ENCODE results near the gene UVSSA.

The UVSSA gene

DNA sequence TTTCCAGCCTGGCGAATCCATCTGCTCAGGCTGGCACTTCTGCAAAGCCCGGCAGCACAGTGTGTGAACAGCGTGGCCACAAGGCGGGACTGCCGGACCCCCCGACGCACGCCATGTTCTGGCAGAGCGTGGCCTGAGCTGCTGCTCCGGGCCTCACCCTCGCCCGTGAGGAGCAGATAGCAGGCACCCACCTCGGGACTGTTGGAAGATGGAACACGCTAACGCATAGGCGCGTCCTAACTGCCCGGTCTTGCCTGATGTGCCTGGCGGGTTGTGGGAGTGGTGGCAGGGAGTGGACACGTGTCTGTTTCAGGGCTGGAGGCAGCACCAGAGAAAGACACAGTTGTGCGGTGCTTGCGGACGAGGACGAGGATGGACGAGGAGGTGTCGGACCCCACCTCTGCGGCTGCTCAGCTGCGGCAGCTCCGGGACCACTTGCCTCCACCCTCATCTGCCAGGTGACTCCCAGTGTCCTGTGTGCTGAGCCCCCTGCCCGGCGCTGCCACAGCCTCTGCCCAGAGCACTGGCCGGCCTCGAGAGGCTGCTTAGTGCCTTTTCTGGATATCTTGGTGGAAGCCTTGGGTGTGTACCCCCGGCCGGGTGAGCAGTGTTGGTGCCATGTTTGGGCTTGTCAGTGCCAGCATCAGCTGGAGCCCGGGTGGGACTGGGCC is 28.2 kb downstream of the UVSSA start:
- no peak for TF ChIP-seq CTCF (IDR thresholded peaks at IDR 0.05; ENCODE audit: unreplicated experiment in 3 of 3)
- Mint-ChIP-seq H3K36me3 (ENCODE audit: low read depth) (peaks cover 34% of the 10 kb centered on the region), H3K9me3 (peaks cover 4% of the 10 kb centered on the region), H3K4me1 (no peaks in the 10 kb centered on the region), H3K4me3 (no peak overlapping the region), H3K27ac (no peak overlapping the region), H3K27me3 (ENCODE audit: low read depth) (peaks cover 1% of the 10 kb centered on the region)

GRCh38 chr4:1375761-1376322 is 28.8 kb downstream of the UVSSA start:
- H3K27ac Mint-ChIP-seq = no peak overlapping the region
- no peaks in the 10 kb centered on the region for H3K4me1 Mint-ChIP-seq
- H3K9me3 Mint-ChIP-seq = peaks cover 4% of the 10 kb centered on the region
- peaks cover 33% of the 10 kb centered on the region for H3K36me3 Mint-ChIP-seq (ENCODE audit: low read depth)
- no peak overlapping the region for H3K4me3 Mint-ChIP-seq
- H3K27me3 Mint-ChIP-seq (ENCODE audit: low read depth) = no peaks in the 10 kb centered on the region
- TF ChIP-seq CTCF (IDR thresholded peaks at IDR 0.05; ENCODE audit: unreplicated experiment in 3 of 3) = no peak

GRCh38 chr4:1376391-1376840 is 29.4 kb downstream of the UVSSA start:
- Mint-ChIP-seq H3K9me3 (peaks cover 4% of the 10 kb centered on the region), H3K27me3 (ENCODE audit: low read depth) (no peaks in the 10 kb centered on the region), H3K4me1 (no peaks in the 10 kb centered on the region), H3K36me3 (ENCODE audit: low read depth) (peaks cover 27% of the 10 kb centered on the region), H3K4me3 (no peak overlapping the region), H3K27ac (no peak overlapping the region)
- no peak for TF ChIP-seq CTCF (IDR thresholded peaks at IDR 0.05; ENCODE audit: unreplicated experiment in 3 of 3)

- Mint-ChIP-seq H3K36me3 (ENCODE audit: low read depth) (peaks cover 21% of the 10 kb centered on the region), H3K9me3 (peaks cover 4% of the 10 kb centered on the region), H3K27ac (no peak overlapping the region), H3K4me1 (no peaks in the 10 kb centered on the region), H3K4me3 (no peak overlapping the region), H3K27me3 (ENCODE audit: low read depth) (no peaks in the 10 kb centered on the region)
- TF ChIP-seq CTCF (IDR thresholded peaks at IDR 0.05; ENCODE audit: unreplicated experiment in 3 of 3) = no peak
These were observed 30.0 kb downstream of the UVSSA start for GRCh38 chr4:1376841-1377605.

DNA sequence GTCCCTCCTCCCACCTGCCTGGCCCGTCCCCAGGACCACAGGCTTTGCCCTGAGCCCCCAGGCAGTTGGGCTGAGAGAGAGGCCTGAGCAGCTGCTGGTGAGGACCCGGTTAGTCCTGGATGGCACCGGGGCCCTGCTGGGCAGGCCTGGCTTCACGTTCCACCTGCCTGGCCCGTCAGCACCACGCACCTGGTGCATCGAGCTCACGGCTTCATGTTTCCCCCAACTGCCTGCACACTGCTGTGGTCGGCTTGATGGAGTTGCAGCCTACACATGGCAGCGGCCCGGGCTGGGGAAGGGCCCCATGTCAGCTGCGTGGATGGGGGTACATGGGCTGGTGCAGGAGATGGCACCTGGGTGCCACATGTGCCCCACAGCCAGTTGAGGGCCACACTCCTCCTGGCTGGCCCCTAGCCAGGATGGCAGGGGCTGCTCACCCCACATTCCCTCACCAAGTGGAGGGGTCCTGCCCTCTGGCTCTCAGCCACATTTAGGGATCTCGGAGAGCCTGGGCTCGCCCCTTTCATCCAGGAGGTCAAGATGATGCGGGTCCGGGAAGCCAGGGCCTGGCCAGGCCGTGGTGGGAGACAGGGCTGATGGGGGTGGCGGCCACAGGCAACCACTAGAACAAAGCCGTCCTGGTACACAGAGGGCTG is 30.7 kb downstream of the UVSSA start:
- no peak overlapping the region for H3K4me3 Mint-ChIP-seq
- no peak for TF ChIP-seq CTCF (IDR thresholded peaks at IDR 0.05; ENCODE audit: unreplicated experiment in 3 of 3)
- no peaks in the 10 kb centered on the region for H3K4me1 Mint-ChIP-seq
- H3K27ac Mint-ChIP-seq = no peak overlapping the region
- no peaks in the 10 kb centered on the region for H3K27me3 Mint-ChIP-seq (ENCODE audit: low read depth)
- peaks cover 17% of the 10 kb centered on the region for H3K36me3 Mint-ChIP-seq (ENCODE audit: low read depth)
- peaks cover 4% of the 10 kb centered on the region for H3K9me3 Mint-ChIP-seq
